T-helper 22 cell (primary cell): Measurements from ENCODE around the gene LPAR6.

ENCODE experiments used
- DNase-seq: peaks from one replicate; pipeline ENCODE4 v3.0.0-alpha.2; 2020; ENCODE audit warnings: low read depth

Gene LPAR6

DNA sequence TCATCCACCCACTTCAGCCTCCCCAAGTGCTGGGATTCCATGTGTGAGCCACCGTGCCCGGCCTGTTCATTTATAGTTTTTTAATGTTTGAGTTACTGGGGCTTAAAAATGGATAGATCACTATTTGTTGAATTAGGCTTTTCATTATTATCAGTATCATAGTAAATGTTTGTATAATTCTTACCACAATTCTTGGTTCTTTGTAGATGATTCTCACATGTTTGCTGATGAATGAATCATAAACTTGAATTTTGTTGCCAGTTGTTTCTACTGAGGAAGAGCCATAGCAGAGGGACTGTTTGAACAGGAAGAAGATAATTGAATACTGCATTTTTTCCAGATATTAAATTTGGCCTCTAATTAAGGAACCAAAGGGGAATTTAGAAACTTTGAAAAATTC lies 2.6 kb upstream of the LPAR6 start:
- DNase-seq: no peak

DNA sequence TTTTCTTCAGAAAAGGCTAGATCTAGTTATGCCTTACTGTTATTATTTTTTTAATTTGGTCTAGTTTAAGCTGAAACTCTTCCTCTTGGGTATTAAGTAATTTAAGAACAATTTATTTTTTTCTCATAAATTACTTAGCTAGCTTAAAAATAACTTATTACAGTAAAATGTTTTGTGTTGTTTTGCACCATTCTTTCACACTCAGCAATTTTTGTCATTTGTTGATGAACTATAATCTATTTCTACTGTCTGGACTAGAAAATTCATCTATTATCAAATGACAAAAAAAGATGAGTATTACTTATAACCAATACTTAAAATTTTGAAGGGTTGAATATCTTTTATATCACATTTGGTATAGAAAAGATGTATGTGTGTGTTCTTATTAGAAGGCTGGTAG lies 1.6 kb upstream of the LPAR6 start:
- no peak for DNase-seq

GRCh38 chr13:48411841-48412531 lies 927 bp downstream of the LPAR6 start:
- no peak for DNase-seq

- DNase-seq: no peak
These were observed 1.6 kb downstream of the LPAR6 start for GRCh38 chr13:48411147-48411794.

- DNase-seq: no peak
These were observed 2.7 kb downstream of the LPAR6 start for GRCh38 chr13:48410199-48410598.

GRCh38 chr13:48405875-48406274 lies 7.0 kb downstream of the LPAR6 start:
- no peak for DNase-seq

DNA sequence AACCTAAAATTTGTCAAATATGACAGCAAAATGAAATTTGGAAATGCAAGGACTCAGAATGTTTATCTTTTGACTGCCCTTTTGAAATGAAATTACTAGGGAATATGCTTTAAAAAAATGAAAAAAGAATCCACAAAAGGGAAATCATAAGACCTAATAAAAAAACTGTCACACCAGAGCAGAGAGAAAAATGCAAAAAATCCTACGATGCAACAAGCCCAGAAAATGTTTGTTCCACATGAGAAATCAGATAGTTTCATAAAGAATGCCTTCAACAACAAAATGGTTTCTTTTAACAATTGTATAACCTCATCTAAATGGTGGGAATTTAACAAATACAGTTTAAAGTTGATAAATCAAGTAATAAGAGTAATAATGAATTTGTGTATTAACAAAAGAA lies 8.0 kb downstream of the LPAR6 start:
- no peak for DNase-seq

DNA sequence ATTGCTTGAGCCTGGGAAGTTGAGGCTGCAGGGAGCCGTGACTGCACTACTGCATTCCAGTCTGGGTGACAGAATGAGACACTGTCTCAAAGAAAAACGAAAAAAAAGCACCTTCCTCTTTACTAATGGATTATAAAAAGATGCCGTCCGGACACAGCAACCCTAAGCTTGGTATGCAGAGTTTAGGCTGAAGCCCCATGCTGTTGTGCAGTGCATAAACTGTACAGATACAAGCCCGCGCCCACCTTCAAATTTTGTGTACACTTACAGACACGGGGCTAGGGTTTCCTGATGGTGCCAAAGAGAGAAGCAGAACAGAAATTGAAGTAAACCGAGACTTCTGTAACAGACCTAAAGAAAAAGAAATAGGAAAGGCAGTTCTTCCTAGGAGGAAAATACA lies 9.0 kb downstream of the LPAR6 start:
- no peak for DNase-seq

GRCh38 chr13:48403151-48403631 lies 9.7 kb downstream of the LPAR6 start:
- DNase-seq: no peak

DNA sequence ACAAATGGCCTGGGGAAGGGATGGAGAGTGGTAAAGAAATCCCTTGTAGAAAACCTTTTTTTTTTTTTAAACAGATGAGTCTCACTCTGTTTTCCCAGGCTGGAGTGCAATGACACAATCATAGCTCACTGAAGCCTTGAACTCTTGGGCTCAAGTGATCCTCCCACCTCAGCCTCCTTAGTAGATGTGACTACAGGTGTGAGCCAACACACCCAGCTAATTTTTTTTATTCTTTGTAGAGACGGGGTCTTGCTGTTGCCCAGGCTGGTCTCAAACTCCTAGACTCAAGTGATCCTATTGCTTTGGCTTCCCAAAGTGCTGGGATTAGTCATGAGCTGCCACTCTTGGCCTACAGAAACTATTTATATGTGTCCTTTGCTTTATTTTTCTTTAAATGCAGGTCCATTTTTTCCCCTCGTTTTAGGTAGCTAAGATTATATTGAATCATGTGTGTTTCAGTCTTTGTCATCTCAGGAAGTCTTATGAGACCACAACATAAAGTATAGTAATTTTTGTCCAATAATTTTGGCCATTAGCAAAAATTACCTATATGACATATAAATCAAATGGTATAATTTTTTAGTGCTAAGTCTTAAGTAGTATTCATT lies 10.5 kb downstream of the LPAR6 start:
- no peak for DNase-seq

DNA sequence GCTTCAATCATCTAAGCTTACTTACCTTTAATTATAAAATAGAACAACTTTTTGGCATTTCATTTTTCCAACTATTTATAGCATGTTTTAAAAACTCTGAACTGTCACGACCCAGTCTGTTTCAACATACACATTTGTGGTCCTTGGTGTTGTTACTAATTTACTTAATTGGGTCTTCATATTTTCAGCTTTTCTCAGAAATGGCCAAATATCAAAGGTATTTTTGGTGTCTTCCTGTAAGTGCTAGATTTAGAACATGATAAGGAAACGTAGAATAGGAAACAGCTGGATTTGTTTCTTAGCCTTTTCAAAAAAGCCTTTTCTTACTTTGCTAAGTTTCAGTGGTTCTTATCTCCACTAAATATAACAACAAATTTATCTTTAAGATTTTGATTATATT lies 11.4 kb downstream of the LPAR6 start:
- DNase-seq: no peak

GRCh38 chr13:48400850-48401291 lies 12.0 kb downstream of the LPAR6 start:
- no peak for DNase-seq

GRCh38 chr13:48400090-48400694 lies 12.7 kb downstream of the LPAR6 start:
- DNase-seq: no peak

GRCh38 chr13:48398450-48399095 lies 14.3 kb downstream of the LPAR6 start:
- DNase-seq: no peak

- DNase-seq: no peak
These were observed 15.2 kb downstream of the LPAR6 start for GRCh38 chr13:48397744-48398143.

DNA sequence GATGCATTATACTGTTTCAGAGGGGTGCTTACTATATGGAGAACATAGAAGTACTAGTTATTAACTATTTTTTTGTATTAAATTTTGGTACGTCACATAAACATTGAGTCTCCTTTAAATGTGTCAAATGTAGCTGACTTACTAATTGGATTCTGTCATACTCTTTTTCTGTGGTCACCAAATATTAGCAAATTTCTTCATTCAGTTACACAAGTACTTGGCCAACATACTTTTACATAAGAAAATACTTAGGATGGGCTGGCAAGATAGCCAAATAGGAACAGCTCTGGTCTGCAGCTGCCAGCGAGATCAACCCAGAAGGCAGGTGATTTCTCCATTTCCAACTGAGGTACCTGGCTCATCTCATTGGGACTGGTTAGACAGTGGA lies 19.2 kb downstream of the LPAR6 start:
- DNase-seq: no peak

DNA sequence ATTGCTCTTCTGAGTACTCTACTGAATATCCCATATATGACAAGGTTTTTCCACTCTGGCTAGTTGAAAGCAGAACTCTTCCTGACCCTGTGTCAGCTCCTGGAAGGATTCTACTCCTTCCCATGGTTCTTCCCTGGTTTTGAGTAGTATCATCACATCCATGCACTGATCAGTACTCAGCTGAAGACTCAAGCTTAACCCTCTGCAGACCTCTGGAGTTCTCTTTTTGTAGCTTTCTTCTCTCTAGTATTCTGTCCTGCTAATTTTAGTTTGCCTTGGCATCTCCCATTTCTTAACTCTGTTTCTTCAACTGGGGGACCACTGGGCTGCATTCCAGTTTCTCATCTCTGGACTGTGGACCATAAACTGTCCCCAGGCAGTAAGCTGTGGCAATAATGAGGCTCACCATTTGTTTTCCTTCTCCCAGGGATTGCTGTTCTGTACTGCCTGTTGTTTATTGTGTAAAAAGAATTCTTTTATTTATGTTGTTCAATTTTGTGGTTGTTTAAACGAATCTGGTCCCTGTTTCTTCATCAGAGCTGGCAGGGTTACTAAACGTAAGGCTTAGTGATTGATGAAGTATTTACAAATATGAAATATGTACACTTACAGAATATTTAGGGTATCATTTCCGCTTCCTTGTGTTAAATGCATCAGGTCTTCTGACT lies 19.7 kb downstream of the LPAR6 start:
- DNase-seq: no peak

DNA sequence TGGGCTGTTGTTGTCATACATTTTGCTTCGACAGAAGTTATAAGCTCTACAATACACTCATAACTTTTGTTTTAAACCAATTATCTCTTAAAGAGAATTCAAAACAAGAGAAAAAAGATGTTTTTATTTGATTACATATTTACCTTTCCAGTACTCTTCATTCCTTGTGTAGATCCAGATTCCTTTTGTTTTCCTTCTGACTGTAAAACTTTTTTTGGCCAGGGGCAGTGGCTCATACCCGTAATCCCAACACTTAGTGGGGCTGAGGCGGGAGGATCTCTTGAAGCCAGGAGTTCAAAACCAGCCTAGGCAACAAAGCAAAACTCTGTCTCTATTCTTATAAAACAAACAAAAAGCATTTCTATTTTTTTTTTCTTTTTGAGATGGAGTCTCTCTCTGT lies 21.7 kb downstream of the LPAR6 start:
- DNase-seq: no peak

DNA sequence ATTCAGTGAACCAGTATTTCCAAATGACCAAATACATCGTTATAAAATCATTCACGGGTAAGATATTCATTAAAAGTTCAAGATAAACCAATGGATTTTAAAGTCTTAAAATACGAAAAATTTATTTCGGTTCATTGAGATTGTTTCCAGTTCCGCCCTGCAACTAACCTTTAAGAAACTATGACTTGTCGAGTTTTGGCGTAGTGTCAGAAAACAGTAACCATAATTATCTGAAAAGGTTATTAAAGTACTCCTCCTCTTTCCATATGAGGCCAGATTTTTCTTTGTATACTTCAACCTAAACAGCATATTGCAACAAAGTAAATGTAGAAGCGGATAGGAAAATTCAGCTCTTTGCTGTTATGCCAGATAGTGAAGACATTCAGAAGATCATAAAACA lies 26.1 kb downstream of the LPAR6 start:
- DNase-seq: no peak

DNA sequence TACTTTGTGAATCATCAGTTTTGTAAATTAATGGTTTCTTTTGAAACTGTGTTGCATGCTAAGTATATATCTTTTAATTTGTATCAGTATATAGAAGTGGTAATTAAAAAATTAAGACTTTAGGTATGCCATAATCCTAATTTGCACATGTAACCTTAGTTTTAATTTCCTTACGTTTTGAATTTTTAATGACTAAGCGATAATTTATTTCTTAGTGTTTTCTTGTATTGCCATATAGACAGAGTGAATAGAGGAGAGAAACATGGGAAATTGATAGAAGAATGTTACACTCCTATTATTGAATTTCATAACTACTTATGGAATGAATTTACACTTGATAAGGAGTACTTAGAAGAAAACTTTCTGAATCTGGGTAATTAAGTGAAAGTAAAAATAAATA lies 29.5 kb downstream of the LPAR6 start:
- DNase-seq: no peak

GRCh38 chr13:48380581-48380980 lies 32.3 kb downstream of the LPAR6 start:
- no peak for DNase-seq

GRCh38 chr13:48377857-48378256 lies 35.1 kb downstream of the LPAR6 start:
- no peak for DNase-seq
